ENCODE data around the gene CST8.

Gene CST8

GRCh38 chr20:23533161-23533560 lies 42.2 kb downstream of the CST8 start:
- no peak overlapping the region for H3K4me3 ChIP-seq (ENCODE audit: low read depth, low read length)
- DNase-seq (ENCODE audit: low read depth): no peak
- no peak for TF ChIP-seq CTCF (conservative IDR thresholded peaks at IDR 0.05; ENCODE audit: low read depth, low read length)

- no peak overlapping the region for H3K4me3 ChIP-seq (ENCODE audit: low read depth, low read length)
- no peak for DNase-seq (ENCODE audit: low read depth)
- no peak for TF ChIP-seq CTCF (conservative IDR thresholded peaks at IDR 0.05; ENCODE audit: low read depth, low read length)
Observed at GRCh38 chr20:23534801-23535593, 44.1 kb downstream of the CST8 start.

- DNase-seq (ENCODE audit: low read depth): no peak
- no peak overlapping the region for H3K4me3 ChIP-seq (ENCODE audit: low read depth, low read length)
- no peak for TF ChIP-seq CTCF (conservative IDR thresholded peaks at IDR 0.05; ENCODE audit: low read depth, low read length)
Observed at GRCh38 chr20:23536328-23536974, 45.5 kb downstream of the CST8 start.

- H3K4me3 ChIP-seq (ENCODE audit: low read depth, low read length): no peak overlapping the region
- no peak for DNase-seq (ENCODE audit: low read depth)
- TF ChIP-seq CTCF (conservative IDR thresholded peaks at IDR 0.05; ENCODE audit: low read depth, low read length): no peak
Observed at GRCh38 chr20:23537030-23537429, 46.1 kb downstream of the CST8 start.

GRCh38 chr20:23540624-23541023 lies 49.7 kb downstream of the CST8 start:
- DNase-seq (ENCODE audit: low read depth): no peak
- TF ChIP-seq CTCF (conservative IDR thresholded peaks at IDR 0.05; ENCODE audit: low read depth, low read length): no peak
- no peak overlapping the region for H3K4me3 ChIP-seq (ENCODE audit: low read depth, low read length)

GRCh38 chr20:23541330-23541729 lies 50.4 kb downstream of the CST8 start:
- H3K4me3 ChIP-seq (ENCODE audit: low read depth, low read length): no peak overlapping the region
- no peak for DNase-seq (ENCODE audit: low read depth)
- no peak for TF ChIP-seq CTCF (conservative IDR thresholded peaks at IDR 0.05; ENCODE audit: low read depth, low read length)

- no peak overlapping the region for H3K4me3 ChIP-seq (ENCODE audit: low read depth, low read length)
- no peak for DNase-seq (ENCODE audit: low read depth)
Observed at GRCh38 chr20:23541776-23542175, 50.9 kb downstream of the CST8 start.

More at GRCh38 chr20:23541776-23542175, 50.9 kb downstream of the CST8 start:
- no peak for TF ChIP-seq CTCF (conservative IDR thresholded peaks at IDR 0.05; ENCODE audit: low read depth, low read length)
